DND-41 (cell line): ENCODE data around the gene PSD2.

Experiments used
- EZH2 ChIP-seq: IDR thresholded peaks from 3 replicates; pipeline ENCODE4 v1.6.1; 2012; ENCODE audit warnings: borderline replicate concordance, low read depth, mild to moderate bottlenecking, moderate library complexity, low read length, inconsistent platforms; ENCODE audit not compliant: severe bottlenecking
- TF ChIP-seq, protein P1 (sequence below): IDR thresholded peaks from 2 replicates; pipeline ENCODE4 v1.5.1; 2012; ENCODE audit warnings: borderline replicate concordance, low read length, moderate library complexity, mild to moderate bottlenecking; ENCODE audit not compliant: poor library complexity, severe bottlenecking; ENCODE audit errors: extremely low read depth

- TF ChIP-seq, protein P1, sequence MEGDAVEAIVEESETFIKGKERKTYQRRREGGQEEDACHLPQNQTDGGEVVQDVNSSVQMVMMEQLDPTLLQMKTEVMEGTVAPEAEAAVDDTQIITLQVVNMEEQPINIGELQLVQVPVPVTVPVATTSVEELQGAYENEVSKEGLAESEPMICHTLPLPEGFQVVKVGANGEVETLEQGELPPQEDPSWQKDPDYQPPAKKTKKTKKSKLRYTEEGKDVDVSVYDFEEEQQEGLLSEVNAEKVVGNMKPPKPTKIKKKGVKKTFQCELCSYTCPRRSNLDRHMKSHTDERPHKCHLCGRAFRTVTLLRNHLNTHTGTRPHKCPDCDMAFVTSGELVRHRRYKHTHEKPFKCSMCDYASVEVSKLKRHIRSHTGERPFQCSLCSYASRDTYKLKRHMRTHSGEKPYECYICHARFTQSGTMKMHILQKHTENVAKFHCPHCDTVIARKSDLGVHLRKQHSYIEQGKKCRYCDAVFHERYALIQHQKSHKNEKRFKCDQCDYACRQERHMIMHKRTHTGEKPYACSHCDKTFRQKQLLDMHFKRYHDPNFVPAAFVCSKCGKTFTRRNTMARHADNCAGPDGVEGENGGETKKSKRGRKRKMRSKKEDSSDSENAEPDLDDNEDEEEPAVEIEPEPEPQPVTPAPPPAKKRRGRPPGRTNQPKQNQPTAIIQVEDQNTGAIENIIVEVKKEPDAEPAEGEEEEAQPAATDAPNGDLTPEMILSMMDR, result no peak
- no peak for TF ChIP-seq EZH2
These were observed 34.1 kb upstream of the PSD2 start for GRCh38 chr5:139761501-139761900.
